SU-DHL-6 (cell line): ENCODE measurements around the gene CCNYL1.

ENCODE experiments used
- EZH2phosphoT487 ChIP-seq: fragments of 200-600 bp; sonication (generic), shearing (Covaris generic); conservative IDR thresholded peaks from 2 replicates; pipeline ENCODE4 v1.6.1; 2018; ENCODE audit warnings: mild to moderate bottlenecking, antibody characterized with exemption, low read length, moderate library complexity, mixed read lengths
- TF ChIP-seq, protein P1 (sequence below): fragments of 200-600 bp; sonication (generic); IDR thresholded peaks from one replicate; pipeline ENCODE4 v1.5.1; 2017; ENCODE audit warnings: antibody characterized with exemption, mild to moderate bottlenecking, low read length, moderate library complexity; ENCODE audit not compliant: insufficient read depth, poor library complexity, severe bottlenecking

DNA sequence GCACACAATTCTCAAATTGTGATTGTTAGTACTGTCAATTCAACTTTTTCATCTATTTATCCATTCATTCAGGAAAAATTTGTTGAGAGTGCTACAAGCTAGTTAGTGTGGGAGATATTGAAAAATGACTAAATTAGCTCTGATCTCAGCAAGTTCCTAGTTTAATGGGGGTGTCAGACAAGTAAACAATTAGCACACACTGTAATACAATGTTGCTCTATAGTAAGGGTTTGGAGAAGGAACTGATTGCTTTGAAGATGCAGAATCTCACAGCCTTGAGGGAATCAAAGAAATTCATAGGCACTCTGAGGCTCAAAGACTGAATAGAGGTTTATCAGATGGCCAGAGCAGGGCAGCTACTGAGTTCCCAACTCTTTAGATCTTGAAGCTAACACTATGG lies 6.8 kb upstream of the CCNYL1 start:
- TF ChIP-seq, protein P1, sequence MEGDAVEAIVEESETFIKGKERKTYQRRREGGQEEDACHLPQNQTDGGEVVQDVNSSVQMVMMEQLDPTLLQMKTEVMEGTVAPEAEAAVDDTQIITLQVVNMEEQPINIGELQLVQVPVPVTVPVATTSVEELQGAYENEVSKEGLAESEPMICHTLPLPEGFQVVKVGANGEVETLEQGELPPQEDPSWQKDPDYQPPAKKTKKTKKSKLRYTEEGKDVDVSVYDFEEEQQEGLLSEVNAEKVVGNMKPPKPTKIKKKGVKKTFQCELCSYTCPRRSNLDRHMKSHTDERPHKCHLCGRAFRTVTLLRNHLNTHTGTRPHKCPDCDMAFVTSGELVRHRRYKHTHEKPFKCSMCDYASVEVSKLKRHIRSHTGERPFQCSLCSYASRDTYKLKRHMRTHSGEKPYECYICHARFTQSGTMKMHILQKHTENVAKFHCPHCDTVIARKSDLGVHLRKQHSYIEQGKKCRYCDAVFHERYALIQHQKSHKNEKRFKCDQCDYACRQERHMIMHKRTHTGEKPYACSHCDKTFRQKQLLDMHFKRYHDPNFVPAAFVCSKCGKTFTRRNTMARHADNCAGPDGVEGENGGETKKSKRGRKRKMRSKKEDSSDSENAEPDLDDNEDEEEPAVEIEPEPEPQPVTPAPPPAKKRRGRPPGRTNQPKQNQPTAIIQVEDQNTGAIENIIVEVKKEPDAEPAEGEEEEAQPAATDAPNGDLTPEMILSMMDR: no peak
- TF ChIP-seq EZH2phosphoT487: no peak
